H1 (cell line): Measurements from ENCODE around the gene DBNDD2. TPM values are rescaled to one million over a fixed set of nuclear protein-coding genes. Genes with fewer than 3 reads are reported as not detected.

ENCODE experiments used
- SAP30 ChIP-seq: fragments of 300-600 bp; sonication (generic); IDR thresholded peaks from 2 replicates; pipeline ENCODE4 v1.7.1; 2012; ENCODE audit warnings: low read length, moderate library complexity, mild to moderate bottlenecking, inconsistent platforms; ENCODE audit not compliant: insufficient read depth, insufficient replicate concordance
- polyA plus RNA-seq, 7 experiments: library from polyadenylated mRNA; depleted of rRNA in 3 of 7; stranded (reverse) in 5 of 7; unstranded in 2 of 7; fragments of >200 nt in 5 of 7; fragments of 200-250 nt in 2 of 7; gene quantifications; 1 replicate in 5 of 7; 2 replicates in 1 of 7; 4 replicates in 1 of 7; pipeline versions ENCODE4 v1.2.1 to v1.2.3, GENCODE V29; 2011 to 2013; ENCODE audit warnings: missing spikeins in 2 of 7, mixed read lengths in 2 of 7
- total RNA-seq: library from RNA; stranded (reverse); fragmentation: NEBNext Ultra II Directional; extraction: Animal tissue kit (Norgen Biotek cat#: 25700); gene quantifications from 2 replicates; pipeline ENCODE4 v1.2.1, GENCODE V29; 2021
- TF ChIP-seq, protein P1 (sequence below): fragments of 300-600 bp; sonication (generic); IDR thresholded peaks from 2 replicates; pipeline ENCODE4 v1.7.1; 2012; ENCODE audit warnings: low read length, moderate library complexity, mild to moderate bottlenecking, inconsistent platforms; ENCODE audit not compliant: insufficient replicate concordance

Gene DBNDD2
- total and polyA plus RNA-seq, 2 of the 8 experiments (the other 6 are each of a cell fraction or from before 2014, with no cell fraction given), result 55.8 to 96.3 TPM

DNA sequence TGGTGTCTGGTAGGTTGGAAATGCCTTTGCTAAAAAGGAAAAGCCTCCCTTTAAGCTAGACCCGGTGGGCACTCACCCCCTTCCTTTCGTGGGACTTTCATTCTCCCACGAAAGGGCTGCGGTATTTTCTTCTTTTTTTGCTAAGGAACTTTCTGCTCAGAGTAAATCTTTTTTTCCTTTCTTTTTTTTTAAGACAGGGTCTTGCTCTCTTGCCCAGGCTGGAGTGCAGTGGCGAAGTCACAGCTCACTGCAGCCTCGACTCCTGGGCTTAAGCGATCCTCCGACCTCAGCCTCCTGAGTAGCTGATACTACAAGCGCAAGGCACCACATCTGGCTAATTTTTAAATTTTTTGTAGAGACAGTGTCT is 34.0 kb upstream of the DBNDD2 start (continued):
- TF ChIP-seq, protein P1, sequence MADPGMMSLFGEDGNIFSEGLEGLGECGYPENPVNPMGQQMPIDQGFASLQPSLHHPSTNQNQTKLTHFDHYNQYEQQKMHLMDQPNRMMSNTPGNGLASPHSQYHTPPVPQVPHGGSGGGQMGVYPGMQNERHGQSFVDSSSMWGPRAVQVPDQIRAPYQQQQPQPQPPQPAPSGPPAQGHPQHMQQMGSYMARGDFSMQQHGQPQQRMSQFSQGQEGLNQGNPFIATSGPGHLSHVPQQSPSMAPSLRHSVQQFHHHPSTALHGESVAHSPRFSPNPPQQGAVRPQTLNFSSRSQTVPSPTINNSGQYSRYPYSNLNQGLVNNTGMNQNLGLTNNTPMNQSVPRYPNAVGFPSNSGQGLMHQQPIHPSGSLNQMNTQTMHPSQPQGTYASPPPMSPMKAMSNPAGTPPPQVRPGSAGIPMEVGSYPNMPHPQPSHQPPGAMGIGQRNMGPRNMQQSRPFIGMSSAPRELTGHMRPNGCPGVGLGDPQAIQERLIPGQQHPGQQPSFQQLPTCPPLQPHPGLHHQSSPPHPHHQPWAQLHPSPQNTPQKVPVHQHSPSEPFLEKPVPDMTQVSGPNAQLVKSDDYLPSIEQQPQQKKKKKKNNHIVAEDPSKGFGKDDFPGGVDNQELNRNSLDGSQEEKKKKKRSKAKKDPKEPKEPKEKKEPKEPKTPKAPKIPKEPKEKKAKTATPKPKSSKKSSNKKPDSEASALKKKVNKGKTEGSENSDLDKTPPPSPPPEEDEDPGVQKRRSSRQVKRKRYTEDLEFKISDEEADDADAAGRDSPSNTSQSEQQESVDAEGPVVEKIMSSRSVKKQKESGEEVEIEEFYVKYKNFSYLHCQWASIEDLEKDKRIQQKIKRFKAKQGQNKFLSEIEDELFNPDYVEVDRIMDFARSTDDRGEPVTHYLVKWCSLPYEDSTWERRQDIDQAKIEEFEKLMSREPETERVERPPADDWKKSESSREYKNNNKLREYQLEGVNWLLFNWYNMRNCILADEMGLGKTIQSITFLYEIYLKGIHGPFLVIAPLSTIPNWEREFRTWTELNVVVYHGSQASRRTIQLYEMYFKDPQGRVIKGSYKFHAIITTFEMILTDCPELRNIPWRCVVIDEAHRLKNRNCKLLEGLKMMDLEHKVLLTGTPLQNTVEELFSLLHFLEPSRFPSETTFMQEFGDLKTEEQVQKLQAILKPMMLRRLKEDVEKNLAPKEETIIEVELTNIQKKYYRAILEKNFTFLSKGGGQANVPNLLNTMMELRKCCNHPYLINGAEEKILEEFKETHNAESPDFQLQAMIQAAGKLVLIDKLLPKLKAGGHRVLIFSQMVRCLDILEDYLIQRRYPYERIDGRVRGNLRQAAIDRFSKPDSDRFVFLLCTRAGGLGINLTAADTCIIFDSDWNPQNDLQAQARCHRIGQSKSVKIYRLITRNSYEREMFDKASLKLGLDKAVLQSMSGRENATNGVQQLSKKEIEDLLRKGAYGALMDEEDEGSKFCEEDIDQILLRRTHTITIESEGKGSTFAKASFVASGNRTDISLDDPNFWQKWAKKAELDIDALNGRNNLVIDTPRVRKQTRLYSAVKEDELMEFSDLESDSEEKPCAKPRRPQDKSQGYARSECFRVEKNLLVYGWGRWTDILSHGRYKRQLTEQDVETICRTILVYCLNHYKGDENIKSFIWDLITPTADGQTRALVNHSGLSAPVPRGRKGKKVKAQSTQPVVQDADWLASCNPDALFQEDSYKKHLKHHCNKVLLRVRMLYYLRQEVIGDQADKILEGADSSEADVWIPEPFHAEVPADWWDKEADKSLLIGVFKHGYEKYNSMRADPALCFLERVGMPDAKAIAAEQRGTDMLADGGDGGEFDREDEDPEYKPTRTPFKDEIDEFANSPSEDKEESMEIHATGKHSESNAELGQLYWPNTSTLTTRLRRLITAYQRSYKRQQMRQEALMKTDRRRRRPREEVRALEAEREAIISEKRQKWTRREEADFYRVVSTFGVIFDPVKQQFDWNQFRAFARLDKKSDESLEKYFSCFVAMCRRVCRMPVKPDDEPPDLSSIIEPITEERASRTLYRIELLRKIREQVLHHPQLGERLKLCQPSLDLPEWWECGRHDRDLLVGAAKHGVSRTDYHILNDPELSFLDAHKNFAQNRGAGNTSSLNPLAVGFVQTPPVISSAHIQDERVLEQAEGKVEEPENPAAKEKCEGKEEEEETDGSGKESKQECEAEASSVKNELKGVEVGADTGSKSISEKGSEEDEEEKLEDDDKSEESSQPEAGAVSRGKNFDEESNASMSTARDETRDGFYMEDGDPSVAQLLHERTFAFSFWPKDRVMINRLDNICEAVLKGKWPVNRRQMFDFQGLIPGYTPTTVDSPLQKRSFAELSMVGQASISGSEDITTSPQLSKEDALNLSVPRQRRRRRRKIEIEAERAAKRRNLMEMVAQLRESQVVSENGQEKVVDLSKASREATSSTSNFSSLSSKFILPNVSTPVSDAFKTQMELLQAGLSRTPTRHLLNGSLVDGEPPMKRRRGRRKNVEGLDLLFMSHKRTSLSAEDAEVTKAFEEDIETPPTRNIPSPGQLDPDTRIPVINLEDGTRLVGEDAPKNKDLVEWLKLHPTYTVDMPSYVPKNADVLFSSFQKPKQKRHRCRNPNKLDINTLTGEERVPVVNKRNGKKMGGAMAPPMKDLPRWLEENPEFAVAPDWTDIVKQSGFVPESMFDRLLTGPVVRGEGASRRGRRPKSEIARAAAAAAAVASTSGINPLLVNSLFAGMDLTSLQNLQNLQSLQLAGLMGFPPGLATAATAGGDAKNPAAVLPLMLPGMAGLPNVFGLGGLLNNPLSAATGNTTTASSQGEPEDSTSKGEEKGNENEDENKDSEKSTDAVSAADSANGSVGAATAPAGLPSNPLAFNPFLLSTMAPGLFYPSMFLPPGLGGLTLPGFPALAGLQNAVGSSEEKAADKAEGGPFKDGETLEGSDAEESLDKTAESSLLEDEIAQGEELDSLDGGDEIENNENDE, result no peak
- TF ChIP-seq SAP30, result no peak
